HL-60 (cell line): Measurements from ENCODE around the gene MYO1E.

Experiments used
- CTCF ChIP-seq: IDR thresholded peaks from one replicate; pipeline ENCODE4 v1.5.1; 2011; ENCODE audit warnings: low read length, control low read depth, inconsistent platforms; ENCODE audit not compliant: insufficient read depth
- REST ChIP-seq: IDR thresholded peaks from 2 replicates; pipeline ENCODE4 v1.6.1; 2012; ENCODE audit warnings: low read depth; ENCODE audit not compliant: insufficient replicate concordance

GRCh38 chr15:59388670-59389069 is 16.0 kb upstream of the MYO1E start:
- TF ChIP-seq CTCF (no peak), REST (no peak)
